Amniotic epithelial cell (primary cell): ENCODE measurements around the gene SCN7A.
A peak's percentile ranks its signal among the peaks of the same experiment; 100 is the strongest.

Experiments
- DNase-seq: peaks from one replicate; pipeline ENCODE4 v3.0.0-alpha.2; 2010; ENCODE audit warnings: low read depth

SCN7A gene

DNA sequence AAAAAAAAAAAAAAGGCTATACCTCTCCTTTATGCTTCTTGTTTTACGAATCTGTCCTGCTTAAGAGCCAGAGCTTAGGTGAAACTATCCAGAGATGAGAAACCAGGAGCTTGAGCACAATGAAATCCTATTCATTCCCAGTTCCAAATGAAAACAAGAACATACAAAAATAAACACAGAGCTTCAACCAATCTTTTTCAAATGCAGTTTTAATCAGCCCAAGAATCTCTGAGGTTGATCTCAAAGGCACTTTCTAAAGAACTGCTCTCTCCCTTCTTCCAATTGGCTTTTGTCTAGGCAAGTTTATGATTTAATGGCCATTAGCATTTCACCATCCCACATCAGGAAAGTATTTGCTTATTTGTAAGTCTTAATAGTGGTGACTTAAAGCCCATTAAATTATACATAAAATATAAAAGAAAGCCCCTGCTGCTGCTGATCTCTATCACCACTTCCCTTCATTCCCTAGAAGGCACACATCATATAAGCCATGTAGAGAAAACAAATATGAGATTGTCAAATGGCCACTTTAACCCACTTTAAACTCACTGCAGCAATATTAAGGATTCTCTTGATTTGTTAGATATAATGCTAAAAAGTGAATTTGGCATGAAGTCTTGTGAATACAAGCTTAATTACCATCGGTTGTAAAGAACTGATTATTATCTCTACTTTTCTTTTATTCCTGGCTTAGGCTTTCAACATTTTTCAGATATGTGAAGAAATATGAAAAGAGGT, 89.0 kb downstream of the SCN7A start:
- no peak for DNase-seq

DNA sequence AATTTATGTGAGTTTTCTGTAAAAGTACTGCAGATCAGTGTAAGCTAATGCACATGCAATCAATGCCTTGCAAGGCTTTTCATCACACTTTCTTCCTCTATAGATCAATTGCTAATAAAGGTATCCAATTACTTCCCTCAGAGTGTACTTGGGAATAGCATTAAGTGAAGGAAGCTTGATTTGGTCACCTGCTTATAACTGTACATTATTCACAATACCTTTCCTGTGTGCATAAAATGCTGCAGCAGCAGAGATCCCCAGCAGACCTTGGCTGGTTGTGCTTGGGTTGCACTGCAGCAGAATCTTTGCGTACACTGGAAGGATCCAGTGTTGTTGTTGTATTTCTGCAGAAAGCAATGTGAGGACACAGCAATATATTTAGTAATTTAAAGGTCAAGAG, 99.8 kb downstream of the SCN7A start:
- DNase-seq = no peak

DNA sequence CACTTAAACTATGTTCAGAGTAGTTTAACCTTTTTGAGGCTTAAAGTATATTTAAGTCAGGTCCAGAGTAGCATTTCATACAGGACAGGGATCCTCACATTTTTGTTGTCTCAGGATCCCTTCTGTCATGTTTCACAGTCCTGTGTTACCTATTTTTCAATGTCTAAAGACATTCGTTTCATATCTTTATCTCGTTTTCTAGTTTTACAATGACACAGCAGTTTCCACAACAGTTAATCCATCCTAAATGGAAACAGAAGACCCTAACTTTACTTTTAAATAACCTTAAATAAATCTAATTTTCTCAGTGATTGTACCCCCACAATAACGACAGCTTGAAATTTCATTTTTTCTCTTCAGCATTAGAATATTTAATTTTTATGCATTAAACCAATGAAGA, 101.0 kb downstream of the SCN7A start:
- no peak for DNase-seq

DNA sequence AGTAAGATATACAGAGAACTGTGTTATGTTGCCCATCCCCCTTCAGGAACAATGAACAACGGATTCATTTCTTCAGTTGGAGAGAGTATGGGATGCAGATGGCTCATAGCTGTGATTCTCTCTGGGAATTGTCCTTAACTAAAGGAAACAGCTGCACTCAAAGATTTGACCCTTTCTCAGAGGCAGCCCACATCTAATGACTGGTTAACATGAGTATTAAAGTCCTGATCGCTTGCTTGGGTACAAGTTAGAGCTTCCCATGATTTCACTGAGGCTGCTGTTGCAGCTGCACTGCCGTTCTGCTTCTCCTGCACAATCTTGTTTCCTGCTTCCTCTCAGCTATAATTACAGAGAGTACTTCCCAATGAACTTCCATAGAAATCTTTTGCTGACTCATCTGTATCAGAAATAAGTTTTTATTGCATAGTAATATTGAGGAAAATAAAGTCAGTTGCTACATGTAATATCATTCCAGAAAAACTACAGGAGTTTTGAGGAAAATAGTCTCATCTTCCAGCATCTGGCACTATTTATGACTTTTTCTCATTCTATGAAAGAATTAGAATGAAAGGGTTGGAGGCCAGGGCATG, 105.5 kb downstream of the SCN7A start:
- DNase-seq = no peak

DNA sequence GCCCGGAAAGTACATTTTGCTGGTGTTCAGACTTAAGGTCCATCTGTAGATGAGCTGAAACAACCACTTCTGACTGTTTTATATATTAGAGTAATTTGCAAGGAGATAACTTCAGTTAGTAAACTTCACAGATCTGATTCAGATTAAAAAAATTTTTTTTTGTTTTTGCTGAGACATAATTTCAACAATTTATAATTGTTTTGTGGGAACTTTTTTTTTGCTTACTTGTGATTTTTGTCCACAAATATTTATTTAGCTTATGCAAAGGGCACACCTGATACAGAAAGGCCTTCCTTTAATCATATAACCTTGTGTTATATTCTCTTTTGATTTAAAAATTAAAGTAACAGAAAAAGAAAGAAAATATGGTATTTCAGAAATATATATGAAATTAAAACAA, 108.7 kb downstream of the SCN7A start:
- no peak for DNase-seq

DNA sequence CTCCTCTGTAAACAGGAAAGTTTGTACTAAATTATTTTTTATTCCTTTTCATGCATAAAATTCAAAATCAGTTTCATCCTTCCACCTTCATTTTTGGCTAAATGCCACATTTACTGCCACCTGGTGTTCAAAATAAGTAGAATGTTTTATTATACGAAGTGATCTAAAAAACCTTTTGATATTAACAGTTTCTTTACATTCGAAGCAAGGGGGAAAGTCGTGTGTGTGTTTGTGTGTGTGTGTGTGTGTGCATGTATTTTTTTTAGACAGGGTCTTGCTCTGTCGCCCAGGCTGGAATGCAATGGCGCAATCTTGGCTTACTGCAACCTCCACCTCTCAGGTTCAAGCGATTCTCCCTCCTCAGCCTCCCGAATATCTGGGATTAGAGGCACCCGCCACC, 109.3 kb downstream of the SCN7A start:
- peak; percentile 16 for DNase-seq

DNA sequence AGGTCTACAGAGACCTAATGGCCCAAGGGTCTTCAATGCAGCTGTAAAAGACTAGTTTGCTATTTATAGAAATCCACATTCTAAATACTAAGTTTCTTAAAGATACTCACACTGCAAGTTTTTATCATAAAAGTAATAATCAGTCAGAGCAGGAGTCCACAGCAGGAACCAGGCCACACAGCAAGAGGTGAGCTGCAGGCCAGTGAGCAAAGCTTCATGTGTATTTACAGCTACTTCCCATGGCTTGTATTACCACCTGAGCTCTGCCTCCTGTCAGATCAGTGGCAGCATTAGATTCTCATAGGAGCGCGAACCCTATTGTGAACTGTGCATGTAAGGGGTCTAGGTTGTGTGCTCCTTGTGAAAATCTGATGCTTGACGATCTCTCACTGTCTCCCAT, 111.6 kb downstream of the SCN7A start:
- DNase-seq = no peak

DNA sequence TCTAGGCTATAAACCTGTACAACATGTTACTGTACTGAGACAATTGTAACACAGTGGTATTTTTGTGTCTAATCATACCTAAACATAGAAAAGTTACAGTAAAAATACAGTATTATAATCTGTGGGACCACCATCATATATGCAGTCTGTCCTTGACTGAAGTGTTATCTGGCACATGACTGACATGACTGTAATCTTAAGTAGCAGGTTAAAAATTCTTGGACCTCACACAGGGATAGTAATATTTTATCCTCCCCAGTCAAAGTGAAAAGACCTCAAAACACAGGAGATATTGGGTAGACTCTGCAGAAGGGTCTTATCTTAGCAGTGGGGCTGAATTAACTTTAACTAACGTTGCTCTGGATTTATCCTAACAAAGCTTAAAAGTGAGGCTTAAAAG, 113.4 kb downstream of the SCN7A start:
- DNase-seq = no peak

DNA sequence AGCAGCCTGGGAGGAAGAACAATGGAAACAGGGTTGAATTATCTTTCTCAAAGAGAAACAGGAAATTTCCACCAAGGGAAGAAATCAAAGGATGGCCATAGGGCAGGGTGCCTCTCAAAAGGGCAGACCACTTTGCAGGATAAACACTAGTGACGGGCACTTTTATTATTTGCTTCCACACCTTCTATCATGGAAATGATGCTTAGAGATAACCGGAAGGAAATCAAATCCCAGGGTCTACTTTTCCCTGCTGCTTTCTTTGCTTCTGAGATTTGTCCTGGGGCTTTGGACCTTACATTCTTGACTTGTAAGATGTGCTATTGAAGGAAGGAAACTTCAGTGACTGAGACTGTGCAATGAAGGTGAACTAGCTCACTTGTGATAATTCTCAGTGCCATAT, 117.2 kb downstream of the SCN7A start:
- no peak for DNase-seq

DNA sequence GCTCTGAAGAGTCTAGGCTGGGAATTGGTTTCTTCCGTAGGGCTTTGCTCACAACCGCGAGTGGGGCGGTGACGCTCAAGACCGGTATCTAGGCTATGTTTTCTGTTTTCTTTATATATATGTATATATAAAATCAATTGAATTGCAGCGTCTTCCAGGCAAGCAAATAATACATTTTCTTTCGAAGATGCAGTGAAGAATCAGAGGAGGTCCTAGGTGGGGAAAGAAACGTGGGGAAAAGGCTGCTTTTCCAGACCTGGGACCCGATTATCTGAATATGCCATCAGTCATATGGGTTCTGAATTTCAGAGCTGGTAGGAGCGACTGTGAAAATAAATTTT, 117.6 kb downstream of the SCN7A start:
- no peak for DNase-seq

DNA sequence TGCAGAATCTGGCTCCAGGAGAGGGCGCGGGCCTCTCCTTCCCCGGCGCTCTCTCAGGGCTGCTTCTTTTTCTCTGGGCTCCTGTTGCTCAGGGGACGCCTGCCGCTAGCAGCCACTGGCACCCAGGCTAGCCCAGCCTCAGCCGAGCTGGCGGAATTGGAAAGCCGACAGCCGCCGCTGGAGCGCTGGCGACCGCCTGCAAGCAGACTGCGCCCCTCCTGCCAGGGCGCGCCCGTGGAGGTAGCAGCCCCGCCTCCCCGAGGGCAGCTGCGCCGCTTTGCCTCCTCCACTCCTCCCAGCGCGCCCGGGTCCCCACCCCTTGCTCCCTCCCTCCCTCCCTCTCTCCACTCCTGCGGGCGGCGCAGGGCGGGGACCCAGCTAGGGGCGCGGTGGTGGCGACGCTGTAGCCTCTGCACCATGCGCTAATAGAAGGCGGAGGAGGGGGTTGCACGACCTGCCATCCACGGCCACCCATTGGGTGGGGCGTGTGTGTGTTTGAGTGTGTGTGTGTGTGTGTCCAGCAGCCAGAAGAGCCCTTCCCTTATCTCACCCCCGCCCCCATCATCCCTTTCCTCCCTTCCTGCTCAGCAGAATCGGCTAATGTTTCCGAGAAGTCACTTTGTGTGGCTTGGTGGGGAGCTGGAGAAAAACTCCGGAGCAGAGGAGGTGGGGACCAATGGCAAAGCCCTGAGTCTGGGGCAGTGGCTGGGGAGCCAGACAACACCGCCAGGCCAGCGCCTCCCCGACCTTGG, 118.1 kb downstream of the SCN7A start, which contains the start of gene SCN9A:
Gene SCN9A (minus strand): TSS at position 209 of the 752 bp plus-strand sequence. CDS start 64,188 bp downstream, outside the sequence.
- DNase-seq = peak; percentile 28

DNA sequence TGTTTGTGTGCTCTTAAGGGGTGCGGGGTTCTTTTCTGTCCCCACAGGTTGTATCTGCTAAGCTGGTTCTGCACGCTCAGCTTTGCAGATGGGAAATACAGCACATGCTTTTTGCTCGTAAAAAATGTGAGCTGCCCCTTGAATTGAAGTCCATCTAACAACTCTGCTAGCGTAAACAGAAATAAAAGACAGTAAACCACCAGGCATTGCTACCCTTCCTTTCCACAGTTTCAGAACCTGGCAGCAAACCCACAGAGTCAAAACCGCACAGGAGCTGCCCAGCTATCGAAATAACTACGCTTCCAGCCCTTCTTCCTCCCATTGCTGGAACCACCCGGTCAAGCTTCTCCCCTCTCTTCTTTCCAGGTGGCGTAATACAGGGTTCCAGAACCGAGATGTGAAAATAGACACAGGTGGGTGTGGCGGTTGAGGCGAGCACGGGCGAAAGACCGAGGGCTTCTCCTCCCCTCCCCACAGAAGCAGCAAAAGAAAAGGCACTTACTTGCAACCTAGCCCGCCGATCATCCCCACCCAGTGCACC, 118.8 kb downstream of the SCN7A start:
- DNase-seq = peak; percentile 13

DNA sequence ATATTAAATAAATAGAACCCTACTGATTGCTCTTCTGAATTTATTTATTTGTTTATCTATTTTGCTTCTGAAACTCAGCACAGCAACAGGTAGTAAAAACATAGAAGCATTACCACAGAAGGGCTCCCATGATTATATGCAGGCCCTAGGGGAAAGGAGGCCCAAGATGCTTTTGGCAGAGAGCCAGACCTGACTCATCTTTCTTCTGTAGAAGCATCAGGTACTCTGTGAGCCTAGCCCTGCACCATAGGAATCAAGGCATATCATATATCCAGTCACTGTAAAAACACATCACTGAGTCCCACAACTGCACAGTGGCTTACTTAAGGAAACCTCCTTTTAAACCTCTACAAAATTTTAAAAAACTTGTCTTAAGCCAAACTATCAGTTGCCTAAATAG, 120.1 kb downstream of the SCN7A start:
- peak; percentile 69 for DNase-seq

DNA sequence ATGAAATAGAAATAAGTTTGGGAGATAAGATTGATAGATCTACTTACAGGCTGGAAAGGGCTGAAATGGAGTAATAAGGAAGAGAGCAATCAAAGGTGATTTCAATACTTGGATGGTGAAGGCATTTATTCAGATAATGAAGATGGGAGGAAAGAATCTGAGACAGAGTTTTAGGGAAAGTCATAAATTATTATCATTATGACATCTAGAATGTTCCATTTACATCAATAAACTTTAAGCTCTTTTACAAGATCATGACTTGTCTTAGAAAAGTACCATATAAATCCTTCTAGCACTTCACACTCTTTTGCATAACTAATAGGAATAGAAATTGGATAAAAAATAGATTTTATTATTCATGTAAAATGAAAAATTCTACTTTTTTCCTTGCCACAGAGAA, 120.5 kb downstream of the SCN7A start:
- DNase-seq = no peak

DNA sequence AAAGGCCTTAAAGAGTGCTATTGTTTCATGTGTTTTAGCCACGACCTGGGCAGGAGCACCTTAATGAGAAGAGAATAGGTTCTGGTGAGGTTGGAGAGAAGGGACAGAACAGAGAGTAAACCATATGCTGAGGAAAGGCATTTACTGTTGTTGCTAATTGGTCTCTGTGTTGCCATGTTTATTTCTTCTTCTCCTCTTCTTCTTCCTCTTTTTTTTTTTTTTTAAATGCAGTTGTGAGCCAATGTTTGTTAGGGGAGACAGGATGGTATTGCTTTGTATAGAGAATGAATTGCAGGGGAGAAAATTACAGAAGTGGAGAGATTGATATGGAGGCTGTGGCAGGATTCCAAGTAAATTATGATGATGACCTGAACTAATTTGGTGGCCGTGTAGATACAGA, 120.9 kb downstream of the SCN7A start:
- DNase-seq = no peak

DNA sequence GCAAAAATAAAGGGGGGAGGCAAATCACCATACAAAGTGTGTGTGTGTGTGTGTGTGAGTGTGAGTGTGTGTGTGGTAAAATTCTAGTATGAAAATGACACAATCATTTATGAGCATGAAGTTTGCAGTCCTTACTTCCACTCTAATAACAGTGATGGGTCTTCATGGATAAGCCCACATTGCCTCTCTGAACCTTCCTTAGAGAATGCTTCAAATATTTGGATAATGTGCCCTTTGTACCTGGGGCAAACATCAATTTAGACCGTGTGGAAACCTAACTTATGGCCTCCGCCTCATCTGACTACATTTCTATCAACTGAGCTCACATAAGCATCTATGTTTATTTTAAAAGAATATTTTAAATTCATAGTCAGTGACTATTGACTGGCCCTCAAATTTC, 122.0 kb downstream of the SCN7A start:
- DNase-seq = peak; percentile 15

DNA sequence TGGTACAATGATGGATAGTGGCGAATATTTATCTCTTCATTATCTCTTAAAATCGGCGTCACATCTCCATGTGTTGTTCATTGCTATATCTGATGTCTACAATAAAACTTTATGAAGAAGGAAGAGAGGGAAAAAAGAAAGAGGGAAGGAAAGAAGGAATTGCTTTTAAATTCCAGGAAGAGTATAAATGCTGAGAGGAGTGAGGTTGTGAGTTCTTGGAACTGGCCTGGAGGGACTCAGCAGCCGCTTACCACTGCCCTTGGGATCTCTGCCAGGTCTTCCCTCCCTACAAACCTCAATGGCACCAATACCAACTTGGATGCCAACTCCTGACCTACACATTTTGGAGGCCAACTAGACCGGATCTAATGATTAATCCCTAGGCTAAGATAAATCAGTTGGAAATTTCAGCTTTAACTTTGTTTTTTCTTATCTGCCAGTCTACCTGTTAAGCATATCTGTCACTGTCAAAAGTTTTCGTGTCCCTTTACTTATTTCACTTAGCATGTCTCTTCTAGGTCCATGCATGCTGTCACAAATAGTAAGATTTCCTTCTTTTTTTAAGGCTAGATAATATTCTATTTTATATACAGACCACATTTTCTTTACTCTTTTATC, 128.1 kb downstream of the SCN7A start:
- DNase-seq = peak; percentile 60

DNA sequence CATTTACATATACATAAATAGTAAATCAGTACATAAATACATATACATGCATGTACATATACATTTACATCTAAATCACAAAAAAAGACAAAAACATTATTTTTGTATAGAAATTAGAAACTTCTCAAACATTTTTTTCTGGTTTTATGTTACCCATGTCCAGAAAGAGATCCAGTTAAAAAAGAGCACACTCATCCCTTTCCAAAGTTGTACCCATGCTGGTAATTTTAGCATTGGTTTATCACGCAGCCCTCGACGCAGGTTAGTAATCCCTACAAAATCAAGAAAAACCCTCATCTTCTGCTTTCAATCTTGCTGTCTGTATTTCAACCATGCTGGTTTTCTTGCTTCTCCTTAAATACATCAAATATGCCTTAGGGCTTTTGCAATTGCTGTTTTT, 128.8 kb downstream of the SCN7A start:
- no peak for DNase-seq

DNA sequence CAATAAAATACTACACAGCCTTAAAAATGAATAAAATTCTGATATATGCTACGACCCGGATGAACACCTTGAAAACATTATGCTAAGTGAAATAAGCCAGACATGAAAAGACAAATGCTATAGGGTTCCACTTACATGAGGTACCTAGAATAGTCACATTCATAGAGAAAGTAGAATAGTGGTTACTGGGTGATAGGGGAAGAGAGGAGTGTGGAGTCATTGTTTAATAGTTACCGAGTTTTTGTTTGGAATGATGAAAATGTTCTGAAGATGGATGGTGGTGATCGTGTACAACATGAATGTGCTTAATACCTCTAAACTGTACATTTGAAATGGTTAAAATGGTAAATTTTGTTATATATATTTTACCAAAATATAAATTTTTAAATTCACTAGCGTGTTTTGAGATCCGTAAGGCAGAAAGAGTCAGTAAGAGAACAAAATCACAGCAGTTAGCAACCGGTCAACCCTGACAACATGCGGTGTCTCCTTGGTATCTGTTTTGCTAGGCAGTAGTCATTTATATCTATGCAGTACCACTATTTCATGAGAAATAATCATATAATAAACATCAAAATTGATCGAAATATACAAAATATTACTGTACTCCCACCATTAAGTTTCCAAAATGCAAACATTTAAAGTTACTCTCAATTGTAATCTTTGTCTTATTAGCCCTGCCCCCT, 129.4 kb downstream of the SCN7A start:
- no peak for DNase-seq

DNA sequence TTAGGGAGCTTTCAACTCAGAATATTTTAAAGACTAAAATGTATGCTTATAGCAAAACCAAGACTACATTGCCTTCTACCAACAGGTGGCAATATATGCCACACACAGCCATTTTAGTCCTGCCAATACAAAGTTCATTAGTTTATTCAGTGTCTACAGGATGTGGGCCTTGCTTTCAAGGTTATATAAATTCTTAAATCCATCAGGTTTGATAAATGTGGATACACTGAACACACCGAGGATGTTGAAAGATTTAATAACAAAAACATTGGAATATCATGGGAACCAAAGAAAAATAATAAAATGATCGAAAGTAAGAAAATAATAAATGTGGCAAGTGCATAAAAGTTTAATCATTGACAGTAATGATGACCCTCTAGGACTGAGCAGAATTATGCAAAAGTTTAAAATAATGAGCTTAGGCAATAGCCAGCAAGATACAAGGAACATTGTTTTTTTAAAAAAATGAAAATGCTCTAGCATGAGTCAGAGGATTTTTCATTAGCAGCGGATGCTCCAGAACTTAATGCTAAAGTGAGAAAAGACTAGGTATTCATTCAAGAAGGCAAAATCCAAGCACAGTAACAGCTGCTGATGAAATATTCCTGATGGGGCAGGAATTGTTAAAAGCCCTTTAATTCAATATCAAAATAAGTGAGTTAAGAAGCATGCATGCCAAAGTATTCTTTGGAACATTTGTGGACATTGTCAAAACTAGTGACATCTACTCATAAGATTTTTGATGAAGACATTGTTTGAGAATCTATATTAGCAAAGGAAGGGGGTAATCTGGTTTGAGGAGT, 132.5 kb downstream of the SCN7A start:
- DNase-seq = peak; percentile 52

DNA sequence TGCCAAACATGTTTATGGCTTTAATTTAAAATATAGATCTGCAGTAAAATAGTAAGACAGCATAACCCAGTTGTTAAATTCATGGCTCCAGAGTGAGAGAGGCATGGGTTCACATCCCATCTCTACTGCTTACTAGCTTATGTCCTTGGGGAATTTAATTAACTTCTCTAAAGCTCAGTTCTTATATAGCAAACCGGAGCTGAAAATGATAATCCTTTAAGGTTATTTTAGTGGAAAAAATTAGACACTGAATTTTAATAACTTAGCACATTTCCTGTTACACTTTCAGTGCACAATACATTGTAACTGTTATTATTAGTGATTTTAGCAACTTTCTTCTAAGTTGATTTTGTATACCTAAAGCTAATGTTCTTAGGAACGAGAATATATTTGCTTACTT, 133.1 kb downstream of the SCN7A start:
- DNase-seq = no peak
